HG02610 (cell line): Measurements from ENCODE around the gene FBXL13.
"Not testable (repeated sequence)": the region's sequence is repeated elsewhere in the genome, so short reads cannot be mapped to it uniquely, and the experiment has no call there.

Experiments used
- ATAC-seq: cut with Tn5 transposase; IDR thresholded peaks from one replicate; pipeline ENCODE4 v1.9.1; 2021; ENCODE audit warnings: mild to moderate bottlenecking, moderate library complexity; ENCODE audit not compliant: unreplicated experiment

Gene FBXL13

GRCh38 chr7:102830197-102830596 lies 244.4 kb downstream of the FBXL13 start:
- no peak for ATAC-seq

GRCh38 chr7:102829075-102829474 lies 245.5 kb downstream of the FBXL13 start:
- ATAC-seq, result no peak

- no peak for ATAC-seq
Observed at GRCh38 chr7:102828286-102828685, 246.3 kb downstream of the FBXL13 start.

GRCh38 chr7:102823390-102824119 lies 251.0 kb downstream of the FBXL13 start:
- ATAC-seq, result no peak

GRCh38 chr7:102821994-102822747 lies 252.4 kb downstream of the FBXL13 start:
- no peak for ATAC-seq

- no peak for ATAC-seq
Observed at GRCh38 chr7:102819151-102819550, 255.4 kb downstream of the FBXL13 start.

GRCh38 chr7:102817616-102818573 lies 256.7 kb downstream of the FBXL13 start:
- ATAC-seq, result no peak

GRCh38 chr7:102814025-102814471 lies 260.5 kb downstream of the FBXL13 start:
- ATAC-seq, result no peak

GRCh38 chr7:102813191-102814024 lies 261.2 kb downstream of the FBXL13 start:
- no peak for ATAC-seq

GRCh38 chr7:102811942-102812678 lies 262.5 kb downstream of the FBXL13 start:
- ATAC-seq, result no peak

- ATAC-seq, result no peak
Observed at GRCh38 chr7:102810916-102811315, 263.7 kb downstream of the FBXL13 start.

- ATAC-seq, result no peak
Observed at GRCh38 chr7:102806613-102807012, 268.0 kb downstream of the FBXL13 start.

- ATAC-seq, result not testable (repeated sequence)
Observed at GRCh38 chr7:102795987-102796595, 278.5 kb downstream of the FBXL13 start.

GRCh38 chr7:102794567-102794966 lies 280.0 kb downstream of the FBXL13 start:
- not testable (repeated sequence) for ATAC-seq

GRCh38 chr7:102791831-102792230 lies 282.8 kb downstream of the FBXL13 start:
- not testable (repeated sequence) for ATAC-seq

GRCh38 chr7:102791367-102791766 lies 283.2 kb downstream of the FBXL13 start:
- not testable (repeated sequence) for ATAC-seq

GRCh38 chr7:102790364-102791100 lies 284.1 kb downstream of the FBXL13 start:
- not testable (repeated sequence) for ATAC-seq

GRCh38 chr7:102788770-102789169 lies 285.8 kb downstream of the FBXL13 start:
- not testable (repeated sequence) for ATAC-seq
